ENCODE results near the gene IVNS1ABP. TPM values are rescaled to one million over a fixed set of nuclear protein-coding genes. Genes with fewer than 3 reads are reported as not detected.

The IVNS1ABP gene
- total RNA-seq, 1 experiment from 2014 or later = 57.9 TPM

DNA sequence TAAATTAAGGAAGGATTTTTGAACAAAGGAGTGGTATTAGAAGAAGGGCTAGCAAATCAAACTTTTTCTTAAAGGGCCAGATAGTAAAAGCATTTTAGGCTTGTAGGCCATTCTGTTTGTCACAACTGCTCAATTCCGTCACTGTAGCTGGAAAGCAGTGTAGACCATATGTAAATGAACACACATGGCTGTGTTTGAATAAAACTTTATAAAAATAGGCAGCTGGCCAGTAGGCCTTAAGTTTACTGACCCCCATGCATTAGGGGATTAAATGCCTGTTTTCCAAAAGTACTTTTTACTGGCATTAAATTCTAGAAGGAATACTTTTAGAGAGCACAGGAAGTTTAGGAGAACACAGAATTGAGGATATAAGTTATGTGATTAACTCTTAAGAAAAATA, 8.9 kb downstream of the IVNS1ABP start:
- Histone ChIP-seq H3K79me2 (ENCODE audit: insufficient read depth, low read length) (peaks cover 55% of the 10 kb centered on the region), H3K27ac (ENCODE audit: low read depth, low read length) (no peak overlapping the region), H3K9me3 (ENCODE audit: control insufficient read depth in 1 of 2, insufficient read depth in 1 of 2, low read depth in 1 of 2, low read length in 2 of 2) (no peaks in the 10 kb centered on the region), H3K4me1 (ENCODE audit: control insufficient read depth in 1 of 2, insufficient read depth in 2 of 2, low read length in 2 of 2) (no peaks in the 10 kb centered on the region), H4K20me1 (ENCODE audit: insufficient read depth) (peaks cover 19% of the 10 kb centered on the region; the same call in 1 of the 2 replicates), H3K36me3 (ENCODE audit: control insufficient read depth in 1 of 2, insufficient read depth in 2 of 2, low read length in 2 of 2) (peaks cover 43 to 49% of the 10 kb centered on the region in 2 experiments), H3K4me3 (replicated peaks in 1 of 2; ENCODE audit: low read depth in 1 of 2, low read length in 2 of 2) (no peak overlapping the region), H3K27me3 (ENCODE audit: insufficient read depth, low read length) (no peaks in the 10 kb centered on the region), H3K4me2 (ENCODE audit: low read length) (no peak overlapping the region), H2AFZ (ENCODE audit: low read depth, low read length, poor library complexity, severe bottlenecking) (no peak overlapping the region), H3K9ac (ENCODE audit: low read length) (no peak overlapping the region), H3K9me2 (ENCODE audit: insufficient read depth) (no peaks in the 10 kb centered on the region)
- ATAC-seq (no peak), DNase-seq (ENCODE audit: low read depth, low spot score) (no peak)
- intact Hi-C loops (cut with micrococcal nuclease) = no loop called here
- ChIA-PET POLR2A (no interaction called here), CTCF (no interaction called here), RAD21 (ENCODE audit: low non-redundant PET in 1 of 2, low total read pairs in 2 of 2, uncharacterized antibody in 2 of 2, unreplicated experiment in 2 of 2) (no interaction called here)
- TF ChIP-seq JUND (IDR thresholded peaks at IDR 0.05) (no peak), EGR1 (IDR thresholded peaks at IDR 0.05; ENCODE audit: low read depth) (no peak), TCF7L2 (IDR thresholded peaks at IDR 0.05; ENCODE audit: borderline replicate concordance, extremely low read depth, insufficient read depth, insufficient read length) (no peak), EZH2phosphoT487 (IDR thresholded peaks at IDR 0.05; ENCODE audit: borderline replicate concordance) (no peak), EZH2 (IDR thresholded peaks at IDR 0.05) (no peak), ELF1 (IDR thresholded peaks at IDR 0.05; ENCODE audit: borderline replicate concordance, low read depth) (no peak), RAD21 (IDR thresholded peaks at IDR 0.05; ENCODE audit: low read depth) (no peak), SRF (IDR thresholded peaks at IDR 0.05; ENCODE audit: low read depth) (no peak), SIN3A (IDR thresholded peaks at IDR 0.05; ENCODE audit: low read depth) (no peak), ZFX (IDR thresholded peaks at IDR 0.05) (no peak), POLR2AphosphoS5 (IDR thresholded peaks at IDR 0.05; ENCODE audit: low read depth, low read length) (no peak)
- TF ChIP-seq, protein P1, sequence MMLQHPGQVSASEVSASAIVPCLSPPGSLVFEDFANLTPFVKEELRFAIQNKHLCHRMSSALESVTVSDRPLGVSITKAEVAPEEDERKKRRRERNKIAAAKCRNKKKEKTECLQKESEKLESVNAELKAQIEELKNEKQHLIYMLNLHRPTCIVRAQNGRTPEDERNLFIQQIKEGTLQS (IDR thresholded peaks at IDR 0.05) = no peak
- TF ChIP-seq, protein P2, sequence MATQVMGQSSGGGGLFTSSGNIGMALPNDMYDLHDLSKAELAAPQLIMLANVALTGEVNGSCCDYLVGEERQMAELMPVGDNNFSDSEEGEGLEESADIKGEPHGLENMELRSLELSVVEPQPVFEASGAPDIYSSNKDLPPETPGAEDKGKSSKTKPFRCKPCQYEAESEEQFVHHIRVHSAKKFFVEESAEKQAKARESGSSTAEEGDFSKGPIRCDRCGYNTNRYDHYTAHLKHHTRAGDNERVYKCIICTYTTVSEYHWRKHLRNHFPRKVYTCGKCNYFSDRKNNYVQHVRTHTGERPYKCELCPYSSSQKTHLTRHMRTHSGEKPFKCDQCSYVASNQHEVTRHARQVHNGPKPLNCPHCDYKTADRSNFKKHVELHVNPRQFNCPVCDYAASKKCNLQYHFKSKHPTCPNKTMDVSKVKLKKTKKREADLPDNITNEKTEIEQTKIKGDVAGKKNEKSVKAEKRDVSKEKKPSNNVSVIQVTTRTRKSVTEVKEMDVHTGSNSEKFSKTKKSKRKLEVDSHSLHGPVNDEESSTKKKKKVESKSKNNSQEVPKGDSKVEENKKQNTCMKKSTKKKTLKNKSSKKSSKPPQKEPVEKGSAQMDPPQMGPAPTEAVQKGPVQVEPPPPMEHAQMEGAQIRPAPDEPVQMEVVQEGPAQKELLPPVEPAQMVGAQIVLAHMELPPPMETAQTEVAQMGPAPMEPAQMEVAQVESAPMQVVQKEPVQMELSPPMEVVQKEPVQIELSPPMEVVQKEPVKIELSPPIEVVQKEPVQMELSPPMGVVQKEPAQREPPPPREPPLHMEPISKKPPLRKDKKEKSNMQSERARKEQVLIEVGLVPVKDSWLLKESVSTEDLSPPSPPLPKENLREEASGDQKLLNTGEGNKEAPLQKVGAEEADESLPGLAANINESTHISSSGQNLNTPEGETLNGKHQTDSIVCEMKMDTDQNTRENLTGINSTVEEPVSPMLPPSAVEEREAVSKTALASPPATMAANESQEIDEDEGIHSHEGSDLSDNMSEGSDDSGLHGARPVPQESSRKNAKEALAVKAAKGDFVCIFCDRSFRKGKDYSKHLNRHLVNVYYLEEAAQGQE (IDR thresholded peaks at IDR 0.05; ENCODE audit: low read depth) = no peak
- TF ChIP-seq, protein P3, sequence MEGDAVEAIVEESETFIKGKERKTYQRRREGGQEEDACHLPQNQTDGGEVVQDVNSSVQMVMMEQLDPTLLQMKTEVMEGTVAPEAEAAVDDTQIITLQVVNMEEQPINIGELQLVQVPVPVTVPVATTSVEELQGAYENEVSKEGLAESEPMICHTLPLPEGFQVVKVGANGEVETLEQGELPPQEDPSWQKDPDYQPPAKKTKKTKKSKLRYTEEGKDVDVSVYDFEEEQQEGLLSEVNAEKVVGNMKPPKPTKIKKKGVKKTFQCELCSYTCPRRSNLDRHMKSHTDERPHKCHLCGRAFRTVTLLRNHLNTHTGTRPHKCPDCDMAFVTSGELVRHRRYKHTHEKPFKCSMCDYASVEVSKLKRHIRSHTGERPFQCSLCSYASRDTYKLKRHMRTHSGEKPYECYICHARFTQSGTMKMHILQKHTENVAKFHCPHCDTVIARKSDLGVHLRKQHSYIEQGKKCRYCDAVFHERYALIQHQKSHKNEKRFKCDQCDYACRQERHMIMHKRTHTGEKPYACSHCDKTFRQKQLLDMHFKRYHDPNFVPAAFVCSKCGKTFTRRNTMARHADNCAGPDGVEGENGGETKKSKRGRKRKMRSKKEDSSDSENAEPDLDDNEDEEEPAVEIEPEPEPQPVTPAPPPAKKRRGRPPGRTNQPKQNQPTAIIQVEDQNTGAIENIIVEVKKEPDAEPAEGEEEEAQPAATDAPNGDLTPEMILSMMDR (IDR thresholded peaks at IDR 0.05 in 2 of 3, conservative IDR thresholded peaks at IDR 0.05 in 1 of 3; ENCODE audit: borderline replicate concordance in 1 of 3, insufficient read depth in 1 of 3, low read depth in 2 of 3, low read length in 2 of 3) = no peak
- TF ChIP-seq, protein P4, sequence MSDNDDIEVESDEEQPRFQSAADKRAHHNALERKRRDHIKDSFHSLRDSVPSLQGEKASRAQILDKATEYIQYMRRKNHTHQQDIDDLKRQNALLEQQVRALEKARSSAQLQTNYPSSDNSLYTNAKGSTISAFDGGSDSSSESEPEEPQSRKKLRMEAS (IDR thresholded peaks at IDR 0.05) = no peak
- no TSS peak for BruUV-seq (replicated peaks)

Measured in HCT116 (cell line).